Stromal cell of bone marrow (primary cell): ENCODE results near the gene SEC31A.

Source experiments
- DNase-seq: peaks from one replicate; pipeline ENCODE4 v3.0.0-alpha.2; 2012; ENCODE audit warnings: low read depth

The SEC31A gene

DNA sequence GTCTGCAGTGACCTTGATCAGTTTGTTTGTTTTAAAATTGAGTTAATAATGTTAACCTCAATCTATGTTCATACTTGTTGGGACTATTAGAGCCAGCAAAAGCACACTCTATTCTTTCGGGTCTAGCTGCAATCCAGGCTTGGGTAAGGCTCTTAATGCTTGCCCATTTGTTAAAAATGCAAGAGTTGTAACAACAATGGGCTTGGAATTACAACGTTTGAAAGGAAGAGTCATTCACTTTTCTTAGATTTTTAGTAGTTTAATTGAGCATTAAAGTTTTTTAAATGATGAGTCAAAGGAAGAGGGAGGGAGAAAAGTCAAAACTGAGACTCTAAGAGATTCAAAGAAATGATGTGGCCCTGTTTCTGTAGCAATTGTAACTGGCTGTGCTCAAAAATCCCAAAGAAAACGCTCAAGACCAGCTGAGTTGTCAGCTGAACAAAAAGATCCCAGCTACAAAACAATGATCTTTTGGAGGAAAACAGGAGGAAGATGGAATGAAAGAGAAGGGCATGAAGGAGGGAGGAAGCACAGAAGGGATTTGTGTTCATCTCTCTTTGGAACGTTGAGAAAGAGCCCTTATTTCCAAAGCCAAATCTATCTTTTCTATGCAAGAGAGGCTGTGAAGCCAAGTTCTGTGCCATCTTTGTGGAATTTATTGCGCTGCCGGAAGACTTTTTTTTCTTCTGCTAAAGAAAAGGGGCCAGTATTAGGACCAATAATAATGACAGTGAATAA, 97.9 kb downstream of the SEC31A start:
- DNase-seq: no peak

DNA sequence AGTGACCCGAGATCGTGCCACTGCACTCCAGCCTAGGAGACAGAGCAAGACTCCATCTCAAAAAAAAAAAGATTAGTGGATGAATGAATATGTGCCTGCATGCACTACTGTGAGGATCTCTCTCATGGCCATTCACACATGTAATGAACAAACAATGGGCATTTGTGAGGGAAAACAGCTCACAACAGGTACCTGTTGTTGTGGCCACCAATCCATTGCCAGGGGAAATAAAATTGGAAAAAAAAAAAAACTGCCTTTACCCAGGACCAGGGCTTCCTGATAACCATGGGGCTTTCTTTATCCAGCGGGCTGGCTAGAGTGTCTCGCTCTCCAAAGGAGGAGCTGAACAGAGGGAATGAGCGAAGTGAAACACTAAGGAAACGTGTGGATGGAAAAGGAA, 99.8 kb downstream of the SEC31A start:
- DNase-seq: no peak

DNA sequence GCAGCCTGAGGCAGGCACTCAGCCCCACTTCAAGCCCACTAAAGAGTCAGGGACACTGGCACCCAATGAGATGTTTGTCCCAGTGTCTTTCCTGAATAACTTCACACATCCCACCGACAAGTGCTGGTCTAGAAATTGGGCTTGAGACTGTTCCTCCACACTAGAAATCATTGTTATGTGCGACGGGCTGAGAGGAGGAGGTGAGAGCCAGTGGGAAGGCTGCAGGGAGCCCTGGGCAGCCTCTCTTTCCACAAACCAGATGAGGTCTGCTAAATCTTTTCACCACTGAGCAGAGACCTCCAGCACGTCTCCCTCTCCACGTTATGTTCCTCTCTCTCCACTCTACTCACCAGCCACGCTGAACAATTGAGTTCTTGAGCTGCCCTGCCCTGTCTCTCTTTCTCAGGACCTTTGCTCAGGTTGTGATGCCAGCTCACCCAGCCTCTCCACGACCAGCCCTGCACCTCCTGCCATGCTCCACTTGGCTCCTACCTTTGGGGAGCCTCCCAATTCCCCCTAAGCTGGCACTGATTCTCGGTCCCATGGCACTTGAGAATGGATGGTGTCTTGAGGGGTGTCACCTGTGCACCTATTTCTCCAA, 100.8 kb downstream of the SEC31A start:
- DNase-seq: no peak

DNA sequence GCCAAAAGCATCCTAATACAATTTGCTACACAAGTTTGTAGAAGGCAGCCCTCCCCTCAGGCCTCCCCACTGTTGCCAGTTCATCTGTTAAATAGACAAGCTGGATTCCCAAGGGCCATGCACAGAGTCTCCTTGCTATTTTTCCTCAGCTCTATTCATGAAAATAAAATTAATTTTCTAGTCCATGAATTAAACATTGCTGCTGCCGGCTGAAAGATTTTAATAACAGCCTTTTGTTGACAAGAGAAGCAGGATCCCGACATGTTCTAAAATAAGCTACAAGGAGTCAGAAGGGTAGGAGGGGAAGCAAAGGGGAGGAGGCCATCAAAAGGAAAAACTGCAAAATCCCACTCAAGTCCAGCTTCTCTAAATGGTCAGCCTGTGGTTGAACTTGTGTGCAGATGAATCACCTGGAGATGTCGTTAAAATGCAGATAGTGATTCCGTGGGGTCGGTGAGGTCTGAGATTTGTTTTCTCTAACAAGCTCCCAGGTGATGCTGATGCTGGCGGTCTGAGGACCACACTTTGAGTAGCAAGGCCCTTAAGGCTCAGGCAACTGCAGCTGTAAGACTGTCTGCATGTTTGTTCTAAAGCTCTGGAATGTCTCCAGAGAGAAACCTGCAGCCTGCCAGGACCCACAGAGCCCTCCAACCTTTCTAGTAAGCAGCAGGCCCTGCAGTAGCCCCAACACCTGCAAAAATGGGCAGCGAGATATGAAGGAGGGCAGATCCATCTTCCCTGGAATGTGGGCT, 101.8 kb downstream of the SEC31A start:
- DNase-seq: no peak

DNA sequence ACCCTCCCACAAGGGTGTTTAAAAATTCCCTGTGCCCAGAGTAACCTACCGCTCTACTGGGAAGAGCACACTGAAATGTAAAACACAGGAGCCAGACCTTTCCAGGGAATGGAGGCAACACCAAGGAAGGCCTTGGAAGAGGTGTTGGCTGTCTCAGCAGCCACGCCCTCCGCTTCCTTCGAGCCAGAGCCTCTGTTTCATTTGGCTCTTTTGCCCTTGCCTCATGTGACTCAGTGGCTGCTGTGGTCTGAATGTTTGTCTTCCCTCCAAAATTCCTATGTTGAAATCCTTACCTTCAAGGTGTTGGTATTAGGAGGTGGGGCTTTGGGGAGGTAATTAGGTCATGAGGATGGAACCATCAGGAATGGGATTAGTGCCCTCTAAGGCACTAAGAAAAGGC, 103.6 kb downstream of the SEC31A start:
- DNase-seq: no peak

DNA sequence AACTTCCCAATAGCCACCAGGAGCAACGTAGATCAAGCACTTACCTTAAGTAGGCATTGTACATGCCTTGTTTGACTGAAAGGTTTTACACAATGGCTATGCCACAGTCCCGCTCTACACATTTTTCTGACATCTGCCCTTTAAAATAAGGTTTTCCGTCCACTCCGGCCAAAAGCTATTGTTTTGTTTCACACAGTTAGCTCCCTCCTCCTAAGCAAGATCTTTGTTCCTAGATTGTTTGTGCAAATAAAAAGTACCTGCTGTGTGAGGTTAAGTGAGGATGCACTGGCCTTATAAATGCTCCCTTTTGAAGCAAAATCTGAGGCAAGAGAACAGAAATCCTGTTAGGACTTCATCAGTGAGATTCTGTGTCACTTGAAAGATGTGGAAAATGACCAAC, 104.1 kb downstream of the SEC31A start:
- no peak for DNase-seq

DNA sequence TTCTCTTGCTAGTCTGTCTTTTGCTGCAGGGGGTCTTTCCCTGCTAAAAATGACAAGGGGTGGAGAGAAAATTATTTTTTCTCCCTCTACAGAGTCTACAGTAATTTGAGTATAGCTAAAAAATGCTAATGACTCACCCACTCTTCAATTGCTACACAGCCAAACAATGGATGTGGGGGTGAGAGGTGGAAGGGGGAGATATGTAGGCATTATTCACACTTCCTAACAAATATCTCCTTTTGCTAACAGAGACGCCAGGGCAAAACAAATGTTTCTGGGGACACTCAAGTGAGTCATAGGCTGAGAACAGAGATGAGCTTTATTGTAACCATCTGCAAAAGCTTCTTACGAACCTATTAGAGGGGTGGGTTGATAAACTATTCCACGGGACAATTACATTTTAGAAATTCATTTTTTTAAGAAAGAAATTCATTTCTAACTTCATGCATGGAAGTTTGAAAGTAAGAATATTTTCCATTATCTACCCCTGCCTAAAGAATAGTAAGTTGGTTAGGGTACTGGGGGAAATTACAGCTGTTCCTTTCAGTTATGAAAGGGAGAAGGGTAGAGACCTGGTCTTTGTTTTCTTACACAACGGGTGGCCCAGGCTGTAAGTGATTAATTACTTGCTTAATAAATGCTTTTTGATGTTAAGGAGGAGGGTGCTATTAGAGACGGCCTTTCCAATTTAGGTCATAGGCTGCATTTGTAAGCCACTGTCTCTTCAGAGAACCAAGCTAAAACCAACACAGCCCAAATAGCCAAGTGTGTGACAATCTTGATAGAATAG, 105.1 kb downstream of the SEC31A start:
- DNase-seq: peak; percentile 51

DNA sequence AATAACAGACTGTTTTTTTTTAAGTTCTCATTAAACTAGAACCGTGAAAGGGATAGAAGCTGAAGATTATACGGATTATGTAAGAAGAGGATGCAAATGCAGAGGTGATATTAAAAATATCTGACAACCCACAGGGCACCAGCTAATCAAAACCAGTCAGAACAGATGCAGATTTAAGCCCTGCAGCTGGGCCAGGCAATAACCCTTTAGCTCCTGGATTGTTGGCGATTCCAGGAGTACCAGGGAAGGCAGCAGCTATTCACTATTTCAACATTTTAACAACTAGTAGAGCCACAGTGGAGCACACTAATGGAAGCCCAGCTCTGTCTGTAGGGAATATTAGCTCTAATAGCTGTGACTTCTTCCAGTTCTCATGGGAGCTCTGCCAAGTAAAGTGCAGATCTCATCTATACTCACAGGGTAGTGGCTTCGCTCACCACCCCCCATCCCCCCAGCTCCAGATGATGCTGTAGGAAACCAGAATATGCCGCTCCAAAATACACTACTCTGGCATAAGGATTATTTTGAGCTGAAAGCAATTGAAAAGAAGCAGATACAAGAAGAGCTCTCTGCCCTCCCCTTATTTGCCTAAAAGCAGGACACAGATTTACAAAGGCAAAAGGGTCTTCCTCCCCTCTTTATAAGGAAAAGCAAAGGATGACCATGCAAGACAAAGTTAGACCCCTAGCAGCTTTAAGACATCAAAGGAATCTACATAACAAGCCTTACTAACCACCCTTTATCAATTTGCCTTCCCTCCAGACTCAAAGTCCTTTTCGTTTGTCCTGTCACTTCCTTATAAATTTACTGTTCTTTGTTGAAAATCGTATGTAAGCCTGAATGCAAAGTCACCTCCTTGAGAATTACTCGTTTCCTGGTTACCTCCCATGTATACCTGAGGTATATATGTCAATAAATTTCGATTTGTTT, 106.0 kb downstream of the SEC31A start:
- DNase-seq: no peak

DNA sequence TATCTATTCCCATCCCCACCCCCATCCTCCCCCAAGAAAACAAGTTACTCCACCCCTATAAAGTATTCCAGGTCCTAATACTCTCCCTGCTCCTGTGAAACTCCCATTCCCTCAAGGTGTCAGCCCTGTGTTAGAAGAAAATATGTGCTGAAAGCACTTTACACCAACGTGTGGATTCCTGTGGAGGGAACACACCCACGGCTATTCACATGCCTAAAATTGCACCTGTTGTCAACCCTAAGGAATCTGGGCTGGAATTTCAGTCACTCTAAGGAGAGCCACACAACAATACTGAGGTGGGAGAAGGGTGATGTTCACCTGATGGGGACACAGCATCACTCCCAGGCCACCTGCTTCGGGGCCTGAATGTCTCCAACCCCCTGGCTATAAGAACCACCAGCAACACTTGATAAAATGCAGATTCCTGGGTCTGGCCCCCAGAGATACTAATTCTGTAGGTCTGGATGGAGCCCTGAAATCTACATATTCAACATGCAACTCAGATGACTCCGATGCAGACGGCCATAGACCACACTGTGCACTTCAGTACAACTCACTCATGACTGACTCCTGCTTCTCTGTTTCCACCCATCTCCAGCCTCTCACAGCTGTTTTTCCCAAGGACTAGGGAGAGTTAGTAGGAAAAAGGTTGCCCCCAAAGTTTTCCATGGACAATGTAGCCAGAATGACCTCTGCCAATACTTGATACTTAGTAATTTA, 108.2 kb downstream of the SEC31A start:
- no peak for DNase-seq

DNA sequence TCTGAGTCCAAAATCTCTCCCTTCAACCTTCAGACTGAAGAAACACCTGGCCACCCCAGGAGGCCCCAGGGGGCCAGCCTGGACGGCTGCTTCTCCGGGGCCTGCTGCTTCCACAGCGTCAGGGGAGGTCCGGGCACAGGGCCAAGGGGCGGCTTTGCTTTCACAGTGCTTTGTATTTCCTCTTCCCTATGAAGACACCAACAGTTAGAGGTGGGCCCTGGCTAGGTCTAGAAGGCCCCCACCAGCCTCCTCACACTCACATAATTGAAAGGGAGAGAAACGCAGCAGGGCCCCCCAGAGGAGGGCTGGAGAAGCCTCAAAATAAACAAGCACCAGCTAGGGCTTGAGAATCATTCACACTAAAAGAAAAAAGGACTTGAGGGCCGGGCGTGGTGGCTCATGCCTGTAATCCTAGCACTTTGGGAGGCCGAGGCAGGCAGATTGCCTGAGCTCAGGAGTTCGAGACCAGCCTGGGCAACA, 110.2 kb downstream of the SEC31A start:
- DNase-seq: no peak

DNA sequence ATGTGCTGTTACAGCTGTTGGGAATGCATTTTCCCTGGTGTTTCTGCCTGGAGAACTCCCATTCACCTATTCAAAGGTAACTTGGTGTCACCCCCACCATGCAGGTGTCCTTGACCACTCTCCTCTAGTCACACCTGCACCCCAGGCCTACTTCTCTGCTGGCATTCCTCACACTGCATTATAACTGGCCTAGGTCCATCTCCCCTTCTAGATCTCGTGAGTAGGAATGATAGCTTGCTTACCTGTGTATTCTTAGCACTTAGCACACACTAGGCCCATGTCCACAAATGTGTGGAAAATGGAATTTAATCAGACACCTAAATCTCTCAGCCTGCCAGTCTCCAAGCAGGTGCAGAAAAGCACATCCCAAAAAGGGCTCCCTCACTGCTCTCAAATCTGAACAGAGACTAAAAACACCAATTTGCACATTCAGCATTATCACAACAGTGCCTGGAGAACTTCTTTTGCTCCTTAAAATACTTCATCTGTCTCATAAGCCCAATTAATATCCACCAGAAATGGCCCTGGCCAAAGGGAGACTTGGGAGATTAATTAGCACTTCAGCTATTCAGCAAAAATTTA, 110.7 kb downstream of the SEC31A start:
- DNase-seq: no peak

DNA sequence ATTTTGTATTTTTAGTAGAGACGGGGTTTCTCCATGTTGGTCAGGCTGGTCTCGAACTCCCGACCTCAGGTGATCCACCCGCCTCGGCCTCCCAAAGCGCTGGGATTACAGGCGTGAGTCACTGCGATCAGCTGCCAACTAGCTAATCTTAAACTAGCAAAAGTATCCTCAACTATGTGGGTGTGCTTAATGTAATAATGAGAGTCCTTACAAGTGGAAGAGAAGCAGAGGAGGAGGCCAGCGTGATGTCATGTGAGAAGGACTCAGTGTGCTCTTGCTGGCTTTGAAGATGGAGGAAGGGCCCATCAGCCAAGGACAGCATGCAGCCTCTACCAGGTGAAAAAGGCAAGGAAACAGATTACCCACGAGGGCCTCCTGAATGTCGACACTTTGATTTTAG, 111.9 kb downstream of the SEC31A start:
- no peak for DNase-seq

DNA sequence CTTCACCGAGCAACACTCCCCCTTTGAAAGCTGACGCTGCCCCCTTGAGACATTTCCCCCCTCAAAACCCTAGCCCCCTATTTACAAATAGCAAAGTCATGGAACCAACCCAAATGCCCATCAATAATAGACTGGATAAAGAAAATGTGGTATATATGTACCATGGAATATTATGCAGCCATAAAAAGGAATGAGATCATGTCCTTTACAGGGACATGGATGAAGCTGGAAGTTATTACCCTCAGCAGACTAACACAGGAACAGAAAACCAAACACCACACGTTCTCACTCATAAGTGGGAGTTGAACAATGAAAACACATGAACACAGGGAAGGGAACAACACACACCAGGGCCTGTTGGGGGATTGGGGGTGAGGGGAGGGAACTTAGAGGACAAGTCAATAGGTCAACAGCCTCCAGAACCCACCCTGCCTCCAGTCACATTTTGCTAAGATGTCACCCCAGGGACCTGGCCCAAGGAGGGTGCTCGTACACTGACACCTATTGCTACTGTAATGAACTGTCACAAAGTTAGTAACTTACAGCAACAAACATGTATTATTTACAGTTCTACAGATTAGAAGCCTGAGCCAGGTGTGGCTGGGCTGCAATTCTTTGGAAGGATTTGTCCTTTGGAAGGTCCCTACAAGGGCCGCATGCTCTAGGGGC, 113.0 kb downstream of the SEC31A start:
- no peak for DNase-seq

DNA sequence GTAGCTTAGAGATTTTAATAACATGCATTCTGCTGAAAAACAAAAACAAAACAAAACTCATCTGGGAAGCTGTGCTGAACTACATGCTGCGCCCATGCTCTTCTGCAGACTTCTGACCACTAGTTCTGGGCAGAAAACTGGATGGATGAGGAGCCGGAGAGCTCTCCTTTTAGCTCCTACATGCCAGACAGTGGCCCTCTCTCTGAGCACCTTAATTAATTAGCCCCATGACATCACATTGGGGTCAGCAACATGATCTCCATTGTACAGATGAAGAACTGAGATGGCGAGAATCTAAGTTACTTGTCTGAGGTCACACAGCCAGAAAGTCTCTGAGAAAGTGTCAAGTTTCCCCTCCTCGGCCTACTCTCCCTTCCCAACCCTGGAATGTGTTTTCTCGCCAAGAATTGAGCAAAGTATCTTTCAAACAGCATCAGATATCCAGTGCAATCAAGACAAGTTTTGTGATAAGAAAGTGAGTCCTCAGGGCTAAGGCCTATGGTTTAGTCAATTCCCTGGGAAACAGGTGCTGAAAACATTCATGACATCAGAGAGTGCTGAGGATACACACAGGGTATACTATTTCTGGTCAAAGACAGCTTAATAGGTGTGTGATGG, 113.9 kb downstream of the SEC31A start:
- DNase-seq: no peak

DNA sequence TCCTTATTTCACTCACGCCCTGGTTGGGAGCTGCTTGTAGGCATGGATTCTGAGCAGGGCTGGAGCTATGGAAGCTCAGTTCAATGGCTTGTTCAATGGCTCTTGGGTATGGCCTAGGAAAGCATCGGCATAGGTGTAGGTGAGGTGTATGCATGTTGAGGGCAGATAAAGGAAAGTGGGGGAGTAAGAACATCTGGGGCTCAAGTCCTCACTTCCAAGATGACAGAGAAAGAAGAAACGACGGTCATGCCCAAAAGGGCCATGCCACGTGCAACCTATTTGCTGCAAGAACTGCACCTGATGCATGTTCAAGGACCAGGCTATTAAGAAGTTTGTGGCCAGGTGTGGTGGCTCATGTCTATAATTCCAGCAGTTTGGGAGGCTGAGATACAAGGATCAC, 115.7 kb downstream of the SEC31A start:
- no peak for DNase-seq

DNA sequence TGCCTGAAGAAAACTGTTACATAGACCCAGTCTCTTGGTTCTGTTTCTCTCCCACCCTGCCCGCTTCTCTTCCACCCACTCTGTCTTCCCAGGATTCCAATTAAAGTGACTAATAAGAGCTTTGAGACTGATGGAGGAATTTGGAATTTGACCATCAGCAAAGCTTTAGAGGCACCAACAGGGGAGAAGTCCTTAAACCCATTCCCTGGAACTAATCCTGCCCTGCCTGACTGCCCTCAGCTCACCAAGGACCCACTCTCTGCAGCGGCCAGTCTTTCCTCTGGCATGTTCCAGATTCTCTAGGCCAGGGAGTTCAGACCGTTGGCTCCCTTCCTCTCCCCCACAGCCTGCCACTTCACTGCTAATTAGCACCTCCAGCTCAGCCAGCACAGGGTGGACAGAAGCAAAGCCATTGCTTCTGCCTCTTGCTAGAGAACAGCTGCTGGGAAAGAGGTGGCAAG, 116.2 kb downstream of the SEC31A start:
- no peak for DNase-seq

DNA sequence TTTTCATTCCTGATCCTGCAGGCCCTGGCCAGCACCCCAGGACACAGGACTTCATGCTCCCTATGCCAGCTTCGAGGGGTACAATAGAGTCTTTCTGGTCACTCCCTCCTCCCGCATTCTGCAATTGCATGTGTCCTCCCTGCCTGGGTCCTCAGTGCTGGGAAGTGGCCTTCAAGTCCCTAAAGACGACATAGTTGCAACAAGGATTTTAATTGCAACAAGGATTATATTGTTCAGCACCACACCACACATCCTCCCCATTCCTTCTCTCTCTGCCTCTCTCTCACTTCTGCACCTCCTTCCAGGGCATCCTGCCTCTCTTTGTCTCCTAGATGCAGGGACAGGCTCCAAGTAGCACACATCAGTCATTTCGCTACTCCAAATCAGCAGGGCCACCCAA, 117.9 kb downstream of the SEC31A start:
- DNase-seq: no peak

DNA sequence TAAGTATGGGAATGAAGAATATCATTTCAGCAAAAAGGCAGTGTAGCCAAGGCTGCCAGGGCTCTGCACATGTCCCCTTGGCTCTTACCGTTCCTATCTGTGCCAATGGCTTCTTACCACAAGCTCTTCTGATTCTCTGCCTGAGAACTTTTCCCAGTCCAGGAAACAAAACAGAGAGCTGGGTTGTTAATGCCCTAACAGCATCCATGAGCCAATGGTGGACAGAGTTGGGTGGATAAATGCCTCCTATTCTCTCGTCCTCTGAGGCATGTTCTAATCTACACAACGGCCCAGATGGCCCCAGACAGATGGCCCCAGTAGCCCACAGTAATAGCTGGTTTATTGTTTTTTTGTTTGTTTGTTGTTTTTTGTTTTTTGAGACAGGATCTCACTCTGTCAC, 120.3 kb downstream of the SEC31A start:
- DNase-seq: no peak
